Ovary (tissue), 3 donors: Measurements from ENCODE around the gene TPRKB.

ENCODE experiments used
- EP300 ChIP-seq: sonication (generic); formaldehyde crosslinking; IDR thresholded peaks from one replicate; pipeline ENCODE4 v1.6.1; 2017; ENCODE audit warnings: antibody characterized with exemption
- POLR2A ChIP-seq: fragments of 450-650 bp; IDR thresholded peaks from one replicate; pipeline ENCODE4 v1.6.1; 2017; ENCODE audit warnings: antibody characterized with exemption, mild to moderate bottlenecking, moderate library complexity
- TF ChIP-seq, protein P1 (sequence below), 3 donors: fragments of 450-650 bp in 2 of 3; fragments of 200-600 bp in 1 of 3; IDR thresholded peaks; one replicate each; pipeline versions ENCODE4 v1.5.1 to v1.8.0; 2016 to 2022; ENCODE audit warnings: antibody characterized with exemption in 3 of 3, mild to moderate bottlenecking in 1 of 3
- donor health status: DM: no; HTN: no; CAD: no.

- TF ChIP-seq POLR2A, result no peak
- no peak for TF ChIP-seq EP300
- TF ChIP-seq, protein P1, sequence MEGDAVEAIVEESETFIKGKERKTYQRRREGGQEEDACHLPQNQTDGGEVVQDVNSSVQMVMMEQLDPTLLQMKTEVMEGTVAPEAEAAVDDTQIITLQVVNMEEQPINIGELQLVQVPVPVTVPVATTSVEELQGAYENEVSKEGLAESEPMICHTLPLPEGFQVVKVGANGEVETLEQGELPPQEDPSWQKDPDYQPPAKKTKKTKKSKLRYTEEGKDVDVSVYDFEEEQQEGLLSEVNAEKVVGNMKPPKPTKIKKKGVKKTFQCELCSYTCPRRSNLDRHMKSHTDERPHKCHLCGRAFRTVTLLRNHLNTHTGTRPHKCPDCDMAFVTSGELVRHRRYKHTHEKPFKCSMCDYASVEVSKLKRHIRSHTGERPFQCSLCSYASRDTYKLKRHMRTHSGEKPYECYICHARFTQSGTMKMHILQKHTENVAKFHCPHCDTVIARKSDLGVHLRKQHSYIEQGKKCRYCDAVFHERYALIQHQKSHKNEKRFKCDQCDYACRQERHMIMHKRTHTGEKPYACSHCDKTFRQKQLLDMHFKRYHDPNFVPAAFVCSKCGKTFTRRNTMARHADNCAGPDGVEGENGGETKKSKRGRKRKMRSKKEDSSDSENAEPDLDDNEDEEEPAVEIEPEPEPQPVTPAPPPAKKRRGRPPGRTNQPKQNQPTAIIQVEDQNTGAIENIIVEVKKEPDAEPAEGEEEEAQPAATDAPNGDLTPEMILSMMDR (IDR thresholded peaks at IDR 0.05), result no peak
Observed at GRCh38 chr2:73746877-73747208, 9.7 kb upstream of the TPRKB start.
